ENCODE measurements around the gene DPEP3.

The DPEP3 gene

DNA sequence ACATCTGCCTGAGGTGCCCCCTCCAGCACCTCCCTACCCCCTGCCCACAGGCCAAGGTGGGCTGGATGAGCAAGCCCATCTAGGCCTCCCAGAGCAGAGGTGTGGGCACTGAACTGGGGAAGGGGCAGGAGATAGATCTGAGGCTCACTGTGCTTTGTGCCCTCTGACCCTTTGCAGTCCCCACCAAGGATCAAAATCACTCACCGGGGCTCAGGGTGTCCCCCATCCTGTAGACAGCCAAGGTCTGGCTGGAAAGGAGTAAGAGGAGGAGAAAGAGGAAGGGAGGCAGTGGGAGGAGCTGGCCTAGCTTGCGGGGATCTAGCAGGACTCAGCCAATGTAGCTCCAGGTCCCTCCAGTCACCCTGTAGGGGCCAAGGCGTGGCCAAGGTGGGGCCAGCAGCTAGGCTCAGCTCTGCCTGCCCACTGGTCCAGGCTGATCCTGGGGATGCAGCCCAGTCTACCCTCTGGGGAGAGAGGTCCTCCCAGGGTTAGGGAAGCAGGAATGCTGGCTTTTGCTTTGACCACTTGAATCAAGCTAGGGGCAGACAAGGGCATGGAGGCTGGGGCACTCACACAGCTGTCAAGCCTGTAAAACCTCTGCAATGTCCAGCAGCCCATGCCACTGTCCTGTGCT lies 13.6 kb downstream of the DPEP3 start:
- no peak for DNase-seq

DNA sequence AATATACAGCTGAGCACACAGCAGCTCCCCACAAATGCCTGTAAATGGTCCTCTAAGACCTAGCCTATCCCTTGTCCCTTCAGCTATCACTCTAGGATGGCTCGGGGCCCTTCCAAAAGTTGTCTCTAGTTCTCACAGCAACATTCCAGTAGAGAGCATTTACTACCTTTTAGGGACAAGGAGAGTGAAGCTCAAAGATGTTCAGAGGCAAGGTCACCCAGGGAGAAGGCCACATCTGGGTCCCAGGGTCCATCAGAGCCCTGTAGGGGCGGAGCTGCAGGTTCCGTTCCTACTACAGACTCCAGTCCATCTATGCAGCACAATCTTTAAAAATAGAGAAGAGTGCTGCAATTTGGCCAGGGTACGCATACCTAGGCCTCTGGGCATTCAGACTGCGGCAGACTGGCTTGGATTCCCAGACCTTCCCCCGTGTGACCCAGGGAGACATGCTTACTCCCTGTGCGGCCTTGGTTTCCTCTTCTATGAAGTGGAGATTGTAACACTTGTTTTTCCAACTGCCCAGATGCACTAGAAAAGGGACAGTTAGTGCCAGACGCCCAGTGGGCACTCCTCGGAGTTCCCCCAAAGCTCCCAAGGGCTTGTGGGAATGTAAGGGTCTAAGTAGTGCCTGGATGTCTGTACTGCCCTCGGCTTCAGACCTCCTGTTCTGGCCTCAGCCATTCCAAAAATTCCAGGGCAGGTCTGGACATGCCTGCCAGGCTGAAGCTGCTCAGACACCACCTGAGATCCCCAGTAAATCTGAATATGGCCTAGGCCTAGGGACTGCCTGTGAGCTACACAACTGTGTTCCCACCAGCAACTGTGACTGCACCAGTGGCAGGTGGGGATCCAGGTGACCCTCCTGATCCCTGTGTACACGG lies 14.4 kb downstream of the DPEP3 start:
- DNase-seq = no peak

DNA sequence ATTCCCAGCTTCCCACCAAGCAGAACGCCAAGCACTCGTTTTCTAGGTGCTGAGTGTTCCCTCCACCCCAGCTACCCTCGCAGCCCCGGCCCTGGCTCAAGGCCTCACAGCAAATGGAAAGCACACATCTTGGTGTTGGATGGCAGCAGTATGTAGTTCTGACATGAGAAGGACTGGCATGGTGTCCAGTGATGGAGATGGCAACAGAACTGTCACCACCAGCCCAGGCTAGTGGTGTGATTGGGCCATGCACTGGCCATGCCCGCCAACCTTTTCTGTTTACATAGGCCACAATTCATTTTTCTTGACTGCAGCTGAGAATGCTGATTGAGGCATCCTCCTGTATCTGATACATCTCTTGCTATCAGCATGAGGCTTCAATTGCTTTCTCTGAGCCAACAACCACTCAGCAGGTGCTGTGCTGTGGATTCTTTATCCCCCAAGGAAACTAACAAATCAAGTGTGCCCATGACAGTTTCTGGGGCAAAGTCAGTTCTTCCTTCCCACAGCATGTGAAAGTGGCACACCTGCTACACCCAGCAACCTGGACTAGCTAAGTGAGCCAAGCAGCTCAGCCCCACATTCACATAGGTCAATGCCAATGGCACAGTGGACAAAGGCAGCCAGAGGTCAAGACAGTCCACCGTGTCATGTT lies 15.7 kb downstream of the DPEP3 start:
- no peak for DNase-seq

DNA sequence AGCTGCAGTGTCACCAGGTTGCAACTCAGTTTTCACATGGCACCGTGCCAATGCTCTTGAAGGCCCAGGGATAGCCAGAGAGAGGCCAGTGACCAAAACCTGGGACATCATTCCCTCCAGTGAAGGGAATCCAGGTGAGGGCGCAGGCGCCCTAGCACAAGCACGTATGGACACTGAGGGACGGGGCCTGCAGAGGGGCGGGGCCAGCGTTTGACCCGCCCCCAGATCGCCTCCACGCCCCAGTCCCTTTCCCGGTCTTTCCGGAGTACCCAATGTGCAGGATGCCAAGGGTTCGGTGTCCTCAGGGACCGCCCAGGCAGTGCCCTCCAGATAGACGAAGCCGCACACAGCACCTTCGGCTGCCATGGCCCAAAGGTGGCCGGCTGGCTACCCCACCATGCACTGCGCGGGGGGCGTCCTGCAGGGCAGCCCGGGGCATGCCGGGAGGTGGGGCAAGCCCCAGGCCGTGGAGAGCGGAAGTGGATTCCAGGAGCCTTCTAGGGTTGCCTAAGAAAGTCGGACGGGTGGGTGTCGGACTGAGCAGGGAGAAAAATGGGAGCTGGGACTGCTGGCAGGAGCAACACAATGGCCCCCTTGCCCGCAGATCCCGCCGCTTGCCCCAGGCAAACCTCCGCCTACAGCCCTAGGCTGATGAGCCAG lies 16.5 kb downstream of the DPEP3 start:
- no peak for DNase-seq

DNA sequence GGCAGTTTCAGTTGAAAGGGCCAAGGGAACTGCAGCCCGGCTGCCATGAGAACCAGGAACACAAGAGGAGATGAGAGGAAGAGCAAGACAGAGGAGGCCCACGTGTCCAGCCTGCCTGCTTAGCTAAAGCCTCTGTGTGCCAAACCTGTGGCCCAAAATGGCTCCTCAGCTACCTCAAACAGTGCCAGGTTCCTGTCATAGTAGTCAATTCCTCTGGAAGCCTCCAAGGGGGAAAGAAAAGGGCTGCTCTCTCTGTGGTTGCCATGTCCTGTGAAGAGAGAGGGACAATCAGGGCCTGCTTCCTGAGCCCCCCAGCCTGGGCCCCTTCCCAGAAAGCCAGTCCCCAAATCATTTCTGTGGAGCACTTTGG lies 17.0 kb downstream of the DPEP3 start:
- no peak for DNase-seq

DNA sequence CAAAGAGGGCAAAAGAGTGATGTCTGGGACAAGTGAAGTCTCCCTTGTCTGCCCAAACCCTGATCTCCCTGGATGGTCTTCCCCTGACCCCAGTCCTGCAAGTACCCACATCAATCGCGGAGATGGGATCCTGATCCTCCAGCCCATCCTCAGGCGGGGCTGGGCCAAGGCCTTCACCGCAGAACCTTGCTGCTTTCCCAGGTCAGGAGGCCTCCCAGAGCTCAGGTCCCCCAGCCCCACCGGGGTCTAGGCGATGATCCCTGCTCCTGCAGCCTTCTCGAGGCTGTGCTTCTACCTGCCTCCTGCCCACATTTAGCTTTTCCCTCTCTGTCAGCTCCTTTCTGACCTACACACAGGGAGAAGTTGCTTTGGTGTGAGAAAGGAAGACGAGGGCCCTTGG lies 18.2 kb downstream of the DPEP3 start:
- DNase-seq = no peak

DNA sequence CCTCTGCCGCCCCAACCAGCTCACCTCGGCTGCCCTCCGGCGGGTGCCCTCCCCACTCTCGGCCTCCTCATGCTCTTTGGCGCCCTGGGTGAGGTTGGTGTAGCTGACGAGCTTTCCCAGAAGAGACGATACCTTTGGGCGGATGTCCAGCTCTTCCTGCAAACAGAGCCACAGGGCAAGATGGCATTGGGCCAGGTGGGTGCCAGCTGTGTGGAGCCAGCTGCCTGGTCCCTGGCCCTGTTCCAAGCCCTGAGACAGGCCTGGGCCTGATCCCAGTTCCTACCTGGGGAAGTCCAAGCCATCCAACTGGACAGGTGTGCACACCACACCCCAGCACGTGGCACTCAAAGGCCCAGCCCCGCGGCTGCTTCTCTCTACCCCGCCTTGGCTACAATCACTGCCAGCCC lies 18.7 kb downstream of the DPEP3 start:
- DNase-seq = no peak

DNA sequence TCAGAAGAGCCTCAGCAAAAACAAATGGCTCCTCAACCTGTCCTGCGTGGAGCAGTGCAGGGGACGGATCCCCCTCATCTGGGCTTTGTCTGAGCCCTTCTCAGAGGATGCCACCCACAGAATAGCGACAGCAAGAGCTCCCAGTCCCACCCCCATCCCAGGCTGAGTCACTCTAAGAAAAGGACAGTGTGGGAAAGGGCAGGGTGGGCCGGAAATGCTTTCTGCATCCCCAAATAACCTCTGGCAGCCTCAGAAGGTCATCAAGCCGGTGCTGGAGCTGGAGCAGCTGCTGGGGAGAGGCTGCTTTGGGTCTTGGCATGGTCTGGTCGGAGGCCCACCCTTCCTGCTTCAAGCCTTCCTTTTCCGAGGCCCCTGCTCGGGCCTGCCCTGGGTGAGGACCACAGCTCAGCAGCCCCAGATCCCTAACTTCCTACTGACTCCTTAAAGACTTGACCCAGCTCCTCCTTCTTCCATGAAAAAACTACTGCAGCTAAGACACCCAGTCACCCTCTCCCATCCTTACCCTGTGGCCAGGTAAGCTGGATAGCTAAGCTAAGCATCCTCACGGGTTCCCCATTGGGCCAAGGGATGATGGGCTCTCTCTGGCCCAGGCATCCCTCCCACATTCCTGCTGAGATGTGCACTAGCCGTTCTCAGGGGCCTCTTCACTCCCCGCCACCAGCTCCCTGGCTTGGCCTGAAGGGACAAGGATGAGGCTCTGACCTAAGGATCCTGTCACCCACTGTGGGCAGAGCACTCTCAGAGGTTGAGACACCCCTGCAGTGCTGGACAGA lies 20.6 kb downstream of the DPEP3 start:
- DNase-seq = no peak

DNA sequence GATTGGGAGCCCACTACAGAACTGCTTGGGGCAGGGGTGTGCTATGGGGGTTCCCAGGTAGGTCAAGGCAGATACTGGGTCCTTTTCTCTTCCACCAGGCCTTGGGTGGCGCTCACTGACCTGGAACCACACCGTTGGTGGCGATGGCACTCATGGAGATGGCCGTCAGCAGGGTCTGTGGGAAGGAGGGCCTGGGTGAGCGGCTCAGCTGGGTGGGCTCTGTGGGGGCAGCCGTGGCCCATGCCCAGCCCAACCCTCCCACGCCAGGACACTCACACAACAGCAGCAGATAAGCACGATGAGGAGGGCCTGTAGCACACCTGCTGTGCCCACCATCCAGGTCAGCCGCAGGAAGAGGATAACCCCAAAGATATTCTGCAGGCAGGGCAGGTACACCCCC lies 22.7 kb downstream of the DPEP3 start:
- no peak for DNase-seq

DNA sequence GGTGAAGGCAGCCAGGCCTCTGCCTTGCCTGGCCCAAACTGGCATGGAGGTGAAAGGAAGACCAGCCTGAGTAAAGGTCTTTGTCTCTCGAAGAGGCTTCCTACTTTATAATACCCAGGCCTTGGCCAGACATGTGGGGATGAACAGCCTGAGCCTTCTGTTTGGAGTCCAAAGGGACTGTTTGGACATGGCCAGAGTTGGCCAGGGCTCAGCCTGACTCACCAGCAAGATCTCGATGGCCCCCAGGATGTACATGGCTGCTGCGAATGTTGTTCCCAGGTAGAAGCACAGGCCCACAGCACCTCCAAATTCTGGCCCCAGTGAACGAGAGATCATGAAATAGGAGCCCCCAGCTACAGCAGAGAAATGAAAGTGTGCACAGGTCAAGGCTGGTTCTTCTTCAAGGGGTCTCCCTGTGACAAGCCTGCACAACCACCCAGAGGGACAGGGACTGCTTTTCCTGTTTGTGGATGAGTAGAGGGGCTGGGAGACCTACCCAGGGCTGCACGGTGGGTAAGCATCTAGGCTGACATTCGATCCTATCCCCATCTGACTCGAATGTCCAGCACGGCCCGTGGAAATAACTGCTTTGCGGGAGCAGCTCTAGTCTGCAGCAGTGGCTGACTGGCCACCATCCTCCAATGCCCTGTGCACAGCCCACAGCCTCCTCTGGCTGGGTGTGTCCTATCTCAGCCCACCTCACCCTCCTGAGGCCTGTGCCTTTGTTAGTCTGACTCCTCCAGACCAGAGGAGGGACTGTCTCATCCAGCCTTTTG lies 25.7 kb downstream of the DPEP3 start:
- DNase-seq = no peak

DNA sequence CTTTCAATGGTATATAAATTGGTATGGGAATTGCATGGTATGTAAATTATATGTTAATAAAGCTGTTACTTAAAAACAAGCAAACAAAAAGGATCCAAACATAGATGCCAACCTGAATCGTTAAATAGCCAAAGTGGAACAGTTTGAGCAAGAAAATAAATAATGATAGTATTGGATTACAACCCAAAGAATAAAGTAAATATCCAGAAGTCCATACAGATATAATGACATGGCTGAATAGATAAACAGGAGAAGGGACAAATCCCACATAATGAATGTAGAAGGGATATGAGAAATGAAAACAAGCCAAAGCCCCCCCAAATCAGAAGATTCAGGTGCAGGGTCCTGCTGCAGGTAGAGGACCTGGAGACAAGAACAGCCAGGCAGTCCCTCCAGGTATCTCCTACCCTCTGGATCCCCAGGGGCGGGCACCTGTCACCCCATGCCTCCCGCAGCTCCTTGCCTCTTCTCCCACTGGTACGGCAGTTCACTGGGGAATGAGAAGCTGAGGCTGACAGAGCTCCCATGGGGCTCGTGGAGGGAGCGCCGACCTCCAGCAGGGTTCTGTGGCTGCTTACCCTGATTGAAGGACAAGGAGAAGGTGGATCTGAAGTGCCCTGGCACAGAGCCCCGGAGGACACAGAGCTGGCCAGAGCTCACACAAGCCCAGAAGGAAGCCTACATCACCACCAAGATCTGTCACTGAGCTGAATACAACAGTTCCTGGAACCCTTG lies 26.5 kb downstream of the DPEP3 start:
- DNase-seq = no peak

DNA sequence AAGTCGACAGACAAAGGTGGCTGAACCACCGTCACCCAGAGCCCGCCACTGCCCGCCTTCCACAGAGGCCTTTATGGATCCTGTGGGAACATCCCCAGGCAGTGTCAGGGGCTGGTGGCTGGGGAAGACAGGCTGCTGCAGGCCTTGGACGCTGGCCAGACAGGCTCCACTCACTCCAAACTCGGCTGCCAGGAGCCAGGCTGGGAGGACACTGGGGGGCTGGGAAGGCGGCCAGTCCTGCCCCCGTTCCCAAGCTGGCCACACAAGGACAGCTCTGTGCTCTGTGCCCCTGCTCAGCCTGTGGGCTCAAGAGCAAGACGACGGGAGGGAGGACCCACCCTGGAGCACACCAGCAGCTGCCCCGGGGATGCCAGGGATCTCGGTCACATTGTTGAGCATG lies 28.8 kb downstream of the DPEP3 start:
- DNase-seq = no peak

DNA sequence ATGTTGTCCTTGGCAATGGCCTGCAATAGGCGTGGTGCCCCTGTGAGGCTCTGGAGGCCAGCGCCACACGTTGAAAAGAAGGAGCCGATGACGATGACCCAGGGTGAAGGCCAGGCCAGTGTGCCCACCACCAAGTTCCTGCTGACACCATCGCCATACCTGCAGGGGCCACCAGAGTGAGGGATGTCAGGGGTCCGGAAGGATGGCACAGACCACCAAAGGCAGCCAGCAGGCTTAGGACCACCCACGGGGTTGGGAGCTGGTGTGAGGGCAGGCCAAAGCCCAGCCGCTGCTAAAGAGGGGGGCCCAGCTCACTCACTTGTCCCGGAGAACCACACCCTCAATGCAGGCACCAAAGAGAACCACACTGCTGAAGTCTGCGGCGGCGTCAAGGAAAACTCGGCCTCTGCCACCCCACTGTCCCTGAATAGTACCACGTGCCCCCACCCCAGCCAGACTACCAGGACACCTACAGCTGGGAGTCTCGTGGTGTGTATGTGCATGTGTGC lies 29.9 kb downstream of the DPEP3 start:
- no peak for DNase-seq

DNA sequence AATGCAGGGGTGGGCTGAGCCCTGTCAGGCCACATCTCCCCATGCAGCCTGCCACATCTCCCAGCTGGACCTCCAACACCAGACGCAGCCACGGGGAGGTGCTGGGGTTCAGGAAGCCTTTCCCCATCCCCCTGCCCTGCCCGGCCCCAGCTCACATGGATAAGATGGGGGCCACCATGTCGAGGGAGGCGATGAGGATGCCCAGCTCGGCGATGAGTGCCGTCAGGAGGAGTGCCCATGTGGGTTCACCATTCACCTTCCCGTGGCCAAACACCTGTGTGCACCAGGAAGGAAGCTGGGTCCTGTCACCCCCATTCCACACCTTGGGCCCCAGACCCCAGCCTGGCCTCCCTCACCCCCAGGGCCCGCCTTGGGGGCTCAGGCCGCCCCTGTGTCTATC lies 30.7 kb downstream of the DPEP3 start:
- DNase-seq = no peak

DNA sequence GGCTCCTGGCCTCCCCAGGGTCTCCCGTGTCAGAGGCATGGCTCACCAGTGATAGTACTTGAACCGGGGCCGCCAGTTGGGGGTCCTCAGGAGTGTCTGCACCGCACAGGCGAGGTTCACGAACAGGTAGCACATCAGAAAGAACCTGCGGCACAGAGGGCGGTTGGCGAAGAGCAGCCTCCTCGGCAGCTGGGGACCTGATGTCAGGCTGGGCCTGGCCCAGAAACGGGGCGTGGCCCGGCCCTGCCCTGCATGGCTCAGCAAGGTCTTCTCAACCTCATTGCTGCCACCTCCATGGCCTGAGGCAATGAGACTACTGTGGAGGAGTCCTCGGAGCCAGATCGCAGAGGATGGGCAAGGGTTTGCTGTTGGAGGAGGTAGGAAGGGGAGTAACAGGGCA lies 32.3 kb downstream of the DPEP3 start:
- no peak for DNase-seq

DNA sequence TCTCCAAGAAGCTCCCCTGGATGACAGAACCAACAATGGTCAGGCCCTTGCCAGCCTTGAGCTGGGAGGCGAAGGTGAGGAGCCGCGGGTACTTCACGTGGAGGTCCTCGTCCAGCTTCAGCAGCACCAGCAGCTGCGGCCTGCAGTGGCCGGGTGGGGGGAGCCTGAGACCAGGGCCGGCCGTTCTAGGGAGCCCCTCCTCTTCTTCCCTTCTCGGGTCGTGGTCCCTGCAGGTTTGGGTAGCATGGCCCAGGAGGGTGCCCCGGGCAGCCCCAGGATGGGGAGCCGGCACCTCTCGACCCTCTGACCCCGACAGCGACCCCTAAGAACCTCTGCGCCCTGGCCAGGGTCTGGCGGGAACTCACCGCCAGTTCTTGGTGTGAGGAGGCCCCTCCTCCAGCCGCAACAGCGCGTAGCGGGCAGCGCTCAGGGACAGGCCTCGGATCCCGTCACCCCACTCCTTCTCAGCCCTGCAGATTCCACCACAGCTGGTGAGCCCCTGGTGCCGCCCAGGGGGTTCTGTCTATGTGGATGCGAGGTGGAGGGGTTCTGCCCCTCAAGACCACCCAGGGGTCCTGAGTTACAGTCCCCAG lies 33.2 kb downstream of the DPEP3 start:
- no peak for DNase-seq

DNA sequence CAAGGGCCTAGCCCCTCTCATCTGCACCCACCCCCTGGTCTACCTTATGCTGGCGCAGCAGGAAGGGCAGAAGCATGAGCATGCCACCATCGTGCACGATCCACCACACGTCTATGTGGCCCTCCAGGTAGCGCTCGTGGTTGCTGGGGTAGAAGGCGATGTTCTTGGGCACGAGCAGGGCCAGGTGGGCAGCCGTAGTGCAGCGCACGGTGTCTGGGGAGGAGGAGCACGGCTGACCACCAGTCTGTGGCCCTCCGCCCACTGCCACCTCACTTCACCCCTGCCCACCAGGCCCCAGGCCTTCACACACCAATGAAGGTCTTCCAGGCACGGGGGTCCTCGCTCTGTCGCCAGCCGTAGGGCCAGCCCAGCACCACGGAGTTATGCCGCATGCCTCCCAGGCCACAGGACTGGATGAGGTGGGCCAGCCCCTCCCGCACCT lies 34.1 kb downstream of the DPEP3 start:
- no peak for DNase-seq

DNA sequence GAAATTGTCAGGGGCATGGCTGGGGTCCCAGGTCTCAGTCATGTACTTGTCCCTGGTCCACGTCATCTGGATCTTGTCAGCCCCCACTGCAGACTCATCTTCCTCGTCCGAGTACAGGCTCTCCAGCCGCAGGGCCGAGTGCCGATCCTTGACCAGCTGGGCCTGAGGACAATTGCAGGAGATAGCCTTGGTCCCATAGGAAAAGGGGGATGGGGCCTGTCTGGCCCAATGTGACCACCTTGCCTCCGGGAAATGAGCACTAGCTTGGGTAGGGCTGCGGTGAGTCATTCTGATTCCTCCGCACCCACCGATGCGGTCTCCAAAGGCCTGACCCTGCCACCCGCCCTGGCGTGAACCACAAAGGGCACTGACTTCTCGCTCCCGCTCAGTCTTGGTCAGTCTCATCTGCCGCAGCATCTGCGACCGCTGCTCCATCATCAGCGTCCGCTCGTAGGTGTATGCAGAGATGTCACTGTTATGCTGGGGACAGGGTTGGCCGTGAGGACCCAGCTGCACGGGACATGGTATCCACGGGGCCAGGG lies 34.8 kb downstream of the DPEP3 start:
- DNase-seq = no peak

DNA sequence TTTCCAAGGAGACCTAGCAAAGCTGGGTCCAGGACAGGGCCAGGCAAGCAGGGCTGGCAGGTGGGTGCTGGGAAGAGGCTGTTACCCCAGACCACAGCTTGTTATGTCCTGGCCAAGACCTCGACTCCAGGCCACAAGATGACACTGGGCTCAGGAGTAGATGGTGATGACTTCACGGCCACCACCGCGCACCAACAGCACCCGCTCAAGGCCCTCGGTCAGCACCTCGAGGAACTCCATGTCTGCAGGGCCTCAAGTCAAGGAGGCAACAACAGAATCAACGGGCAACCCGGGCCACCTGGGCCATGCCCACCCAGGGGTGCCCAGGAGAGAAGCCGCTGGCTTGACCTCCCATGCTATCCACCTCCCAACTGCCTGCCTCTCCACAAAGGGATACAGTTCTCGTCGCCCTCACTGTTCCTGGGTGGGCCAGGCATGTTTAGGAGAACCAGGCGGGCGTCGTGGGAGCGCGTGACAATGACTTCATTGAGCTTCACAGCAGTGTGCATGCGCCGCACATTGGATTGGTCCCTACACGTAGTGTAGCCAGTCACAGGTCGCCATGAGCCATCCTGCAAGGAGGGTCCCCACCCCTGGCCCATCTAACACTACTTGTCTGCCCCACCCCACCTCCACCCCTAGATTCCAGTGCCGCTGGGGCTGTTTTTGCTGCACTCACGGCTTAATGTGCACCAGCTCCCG lies 35.5 kb downstream of the DPEP3 start:
- no peak for DNase-seq
